ENCODE results near the gene RASSF1.

Gene RASSF1

GRCh38 chr3:50338965-50339364, 1.7 kb downstream of the RASSF1 start:
- Histone ChIP-seq H3K9me3 (ENCODE audit: control extremely low read depth in 1 of 5, control insufficient read depth in 4 of 5, insufficient read depth in 2 of 5, low read depth in 1 of 5, low read length in 4 of 5) (no peaks in the 10 kb centered on the region), H3K27me3 (replicated peaks in 2 of 5; ENCODE audit: control insufficient read depth in 4 of 5, insufficient read depth in 5 of 5, low read length in 4 of 5) (no peaks in the 10 kb centered on the region), H3K4me1 (ENCODE audit: control extremely low read depth in 1 of 4, control insufficient read depth in 4 of 4, insufficient read depth in 4 of 4, low read length in 3 of 4) (peaks cover 15 to 78% (median 75%) of the 10 kb centered on the region in 4 experiments), H3K4me3 (ENCODE audit: control insufficient read depth in 1 of 7, extremely low read depth in 1 of 7, insufficient read depth in 4 of 7, low read depth in 2 of 7, low read length in 6 of 7) (peak overlapping the region in 6 of 7 experiments; percentile 2 to 91 (median 83)), H3K36me3 (ENCODE audit: control insufficient read depth in 4 of 4, insufficient read depth in 4 of 4, low read length in 3 of 4) (peaks cover 0 to 22% (median 16%) of the 10 kb centered on the region in 4 experiments), H3K27ac (ENCODE audit: insufficient read depth in 1 of 2, low read depth in 1 of 2, low read length in 2 of 2, poor library complexity in 1 of 2, severe bottlenecking in 2 of 2) (peak overlapping the region; percentile 93 to 97)
- POLR2A ChIA-PET, result interaction anchor here (0.7 to 3.6 kb wide), 2 partner anchors 11 to 44 kb away, joined by 4 to 31 read pairs; partner anchors contain the start of gene TUSC2
- DNase-seq, result peak in 2 of 3 donors; percentile 64 to 71
- CTCF ChIA-PET, result interaction anchor here (1.0 to 6.0 kb wide), 4 partner anchors 10 to 213 kb away, joined by 4 to 51 read pairs (median 13); partner anchors contain the start of genes CYB561D2, HYAL3, NAA80 and NPRL2
- 3% methylated on average over 4 of the region's 5 CpGs for WGBS (ENCODE audit: insufficient coverage)

GRCh38 chr3:50337175-50337861, 3.3 kb downstream of the RASSF1 start:
- H3K4me3 ChIP-seq (ENCODE audit: control insufficient read depth in 1 of 7, extremely low read depth in 1 of 7, insufficient read depth in 4 of 7, low read depth in 2 of 7, low read length in 6 of 7), result peak overlapping the region; percentile 64 to 91 (median 79)
- ChIA-PET CTCF (interaction anchor here (0.7 to 6.0 kb wide), 13 partner anchors 8 to 1331 kb away, joined by 3 to 51 read pairs (median 5); partner anchors contain the start of genes CYB561D2, HYAL2, NPRL2 and TUSC2), POLR2A (interaction anchor here (0.5 to 3.6 kb wide), 10 partner anchors 9 to 1892 kb away, joined by 3 to 31 read pairs (median 4); partner anchors contain the start of genes CYB561D2, HYAL3, NAA80 and NPRL2)
- under 1% methylated on average over 61 of the region's 79 CpGs for WGBS (ENCODE audit: insufficient coverage)
- H3K9me3 ChIP-seq (ENCODE audit: control extremely low read depth in 1 of 5, control insufficient read depth in 4 of 5, insufficient read depth in 2 of 5, low read depth in 1 of 5, low read length in 4 of 5), result no peaks in the 10 kb centered on the region
- no peaks in the 10 kb centered on the region for H3K27me3 ChIP-seq (replicated peaks in 2 of 5; ENCODE audit: control insufficient read depth in 4 of 5, insufficient read depth in 5 of 5, low read length in 4 of 5)
- DNase-seq, result peak; percentile 97 to 99 (median 98)
- peaks cover 15 to 78% (median 71%) of the 10 kb centered on the region in 4 experiments for H3K4me1 ChIP-seq (ENCODE audit: control extremely low read depth in 1 of 4, control insufficient read depth in 4 of 4, insufficient read depth in 4 of 4, low read length in 3 of 4)
- peak overlapping the region; percentile 93 to 97 for H3K27ac ChIP-seq (ENCODE audit: insufficient read depth in 1 of 2, low read depth in 1 of 2, low read length in 2 of 2, poor library complexity in 1 of 2, severe bottlenecking in 2 of 2)
- peaks cover 0 to 32% (median 23%) of the 10 kb centered on the region in 4 experiments for H3K36me3 ChIP-seq (ENCODE audit: control insufficient read depth in 4 of 4, insufficient read depth in 4 of 4, low read length in 3 of 4)

DNA sequence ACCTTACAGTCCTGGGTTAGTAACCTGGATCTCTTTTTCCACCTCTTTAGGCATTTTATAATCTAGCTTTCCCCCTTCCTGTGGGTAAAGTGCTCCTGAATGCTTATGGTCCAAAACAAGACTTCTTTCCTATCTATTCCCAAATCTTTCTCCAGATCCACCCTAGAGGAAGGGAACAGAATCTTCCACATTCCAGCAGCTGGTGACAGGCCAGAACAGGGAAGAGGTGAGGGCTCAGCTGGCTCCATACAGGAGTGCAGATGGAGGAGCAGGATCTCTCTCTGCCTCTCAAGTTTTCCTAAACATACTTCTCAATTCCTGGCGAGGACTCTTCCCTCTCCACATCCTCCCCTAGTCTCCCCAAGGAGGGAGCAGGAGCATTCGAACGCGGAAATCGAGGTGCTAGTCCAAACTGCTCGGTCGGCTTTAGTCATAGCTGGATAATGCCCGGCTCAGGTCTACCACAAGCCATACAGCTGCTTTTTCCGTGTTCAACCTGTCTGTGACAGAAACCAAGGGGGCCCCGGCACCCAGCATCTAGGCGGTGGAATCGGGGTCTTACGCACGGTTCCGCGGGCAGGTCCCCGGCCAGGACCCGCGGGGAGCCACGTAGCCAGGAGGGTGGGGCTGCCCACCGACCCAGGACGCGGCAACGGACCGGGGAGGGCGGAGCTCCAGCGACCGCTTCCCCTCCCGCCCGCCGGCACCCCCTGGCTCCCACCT, 4.0 kb downstream of the RASSF1 start:
- DNase-seq, result no peak
- no peaks in the 10 kb centered on the region for H3K27me3 ChIP-seq (replicated peaks in 2 of 5; ENCODE audit: control insufficient read depth in 4 of 5, insufficient read depth in 5 of 5, low read length in 4 of 5)
- H3K4me3 ChIP-seq (ENCODE audit: control insufficient read depth in 1 of 7, extremely low read depth in 1 of 7, insufficient read depth in 4 of 7, low read depth in 2 of 7, low read length in 6 of 7), result peak overlapping the region; percentile 64 to 91 (median 79)
- ChIA-PET POLR2A (interaction anchor here (0.9 to 3.6 kb wide), 8 partner anchors 8 to 76 kb away, joined by 3 to 31 read pairs (median 5); partner anchors contain the start of genes CYB561D2, HYAL3, NAA80 and NPRL2), CTCF (interaction anchor here (0.9 to 6.0 kb wide), 12 partner anchors 8 to 1331 kb away, joined by 3 to 51 read pairs (median 6); partner anchors contain the start of genes CYB561D2, HYAL2, NPRL2 and TUSC2)
- H3K9me3 ChIP-seq (ENCODE audit: control extremely low read depth in 1 of 5, control insufficient read depth in 4 of 5, insufficient read depth in 2 of 5, low read depth in 1 of 5, low read length in 4 of 5), result no peaks in the 10 kb centered on the region
- H3K4me1 ChIP-seq (ENCODE audit: control extremely low read depth in 1 of 4, control insufficient read depth in 4 of 4, insufficient read depth in 4 of 4, low read length in 3 of 4), result peaks cover 13 to 72% (median 65%) of the 10 kb centered on the region in 4 experiments
- peaks cover 0 to 39% (median 30%) of the 10 kb centered on the region in 4 experiments for H3K36me3 ChIP-seq (ENCODE audit: control insufficient read depth in 4 of 4, insufficient read depth in 4 of 4, low read length in 3 of 4)
- peak overlapping the region; percentile 93 to 97 for H3K27ac ChIP-seq (ENCODE audit: insufficient read depth in 1 of 2, low read depth in 1 of 2, low read length in 2 of 2, poor library complexity in 1 of 2, severe bottlenecking in 2 of 2)
- 10% methylated on average over 11 of the region's 31 CpGs for WGBS (ENCODE audit: insufficient coverage)

GRCh38 chr3:50334339-50335075, 6.1 kb downstream of the RASSF1 start:
- H3K27me3 ChIP-seq (replicated peaks in 2 of 5; ENCODE audit: control insufficient read depth in 4 of 5, insufficient read depth in 5 of 5, low read length in 4 of 5), result no peaks in the 10 kb centered on the region
- ChIA-PET CTCF (interaction anchor here (1.2 to 2.9 kb wide), 4 partner anchors 9 to 14 kb away, joined by 3 to 16 read pairs (median 8); partner anchors contain the start of gene HYAL2), POLR2A (no interaction called here)
- peaks cover 6 to 51% (median 48%) of the 10 kb centered on the region in 4 experiments for H3K4me1 ChIP-seq (ENCODE audit: control extremely low read depth in 1 of 4, control insufficient read depth in 4 of 4, insufficient read depth in 4 of 4, low read length in 3 of 4)
- H3K9me3 ChIP-seq (ENCODE audit: control extremely low read depth in 1 of 5, control insufficient read depth in 4 of 5, insufficient read depth in 2 of 5, low read depth in 1 of 5, low read length in 4 of 5), result no peaks in the 10 kb centered on the region
- H3K36me3 ChIP-seq (ENCODE audit: control insufficient read depth in 4 of 4, insufficient read depth in 4 of 4, low read length in 3 of 4), result peaks cover 2 to 60% (median 48%) of the 10 kb centered on the region in 4 experiments
- peak overlapping the region; percentile 36 to 97 for H3K27ac ChIP-seq (ENCODE audit: insufficient read depth in 1 of 2, low read depth in 1 of 2, low read length in 2 of 2, poor library complexity in 1 of 2, severe bottlenecking in 2 of 2)
- no peak for DNase-seq
- H3K4me3 ChIP-seq (ENCODE audit: control insufficient read depth in 1 of 7, extremely low read depth in 1 of 7, insufficient read depth in 4 of 7, low read depth in 2 of 7, low read length in 6 of 7), result peak overlapping the region in 1 of 7 experiments; percentile 9
- 84% methylated on average over 5 of the region's 5 CpGs for WGBS (ENCODE audit: insufficient coverage)

- 90% methylated on average over 11 of the region's 12 CpGs for WGBS (ENCODE audit: insufficient coverage)
- peaks cover 5 to 45% (median 42%) of the 10 kb centered on the region in 4 experiments for H3K4me1 ChIP-seq (ENCODE audit: control extremely low read depth in 1 of 4, control insufficient read depth in 4 of 4, insufficient read depth in 4 of 4, low read length in 3 of 4)
- POLR2A ChIA-PET, result no interaction called here
- peak overlapping the region; percentile 36 to 97 for H3K27ac ChIP-seq (ENCODE audit: insufficient read depth in 1 of 2, low read depth in 1 of 2, low read length in 2 of 2, poor library complexity in 1 of 2, severe bottlenecking in 2 of 2)
- no peak for DNase-seq
- no peaks in the 10 kb centered on the region for H3K9me3 ChIP-seq (ENCODE audit: control extremely low read depth in 1 of 5, control insufficient read depth in 4 of 5, insufficient read depth in 2 of 5, low read depth in 1 of 5, low read length in 4 of 5)
- H3K4me3 ChIP-seq (ENCODE audit: control insufficient read depth in 1 of 7, extremely low read depth in 1 of 7, insufficient read depth in 4 of 7, low read depth in 2 of 7, low read length in 6 of 7), result no peak overlapping the region
- peaks cover 5 to 64% (median 52%) of the 10 kb centered on the region in 4 experiments for H3K36me3 ChIP-seq (ENCODE audit: control insufficient read depth in 4 of 4, insufficient read depth in 4 of 4, low read length in 3 of 4)
- CTCF ChIA-PET, result interaction anchor here (0.9 to 1.8 kb wide), 4 partner anchors 9 to 35 kb away, joined by 3 to 16 read pairs (median 4); partner anchors contain the start of gene HYAL2
- H3K27me3 ChIP-seq (replicated peaks in 2 of 5; ENCODE audit: control insufficient read depth in 4 of 5, insufficient read depth in 5 of 5, low read length in 4 of 5), result no peaks in the 10 kb centered on the region
Measured at GRCh38 chr3:50333744-50334328, 6.8 kb downstream of the RASSF1 start.

GRCh38 chr3:50331364-50331907, 9.2 kb downstream of the RASSF1 start:
- Histone ChIP-seq H3K27me3 (replicated peaks in 2 of 5; ENCODE audit: control insufficient read depth in 4 of 5, insufficient read depth in 5 of 5, low read length in 4 of 5) (no peaks in the 10 kb centered on the region), H3K4me3 (ENCODE audit: control insufficient read depth in 1 of 7, extremely low read depth in 1 of 7, insufficient read depth in 4 of 7, low read depth in 2 of 7, low read length in 6 of 7) (no peak overlapping the region), H3K36me3 (ENCODE audit: control insufficient read depth in 4 of 4, insufficient read depth in 4 of 4, low read length in 3 of 4) (peaks cover 5 to 60% (median 51%) of the 10 kb centered on the region in 4 experiments), H3K9me3 (ENCODE audit: control extremely low read depth in 1 of 5, control insufficient read depth in 4 of 5, insufficient read depth in 2 of 5, low read depth in 1 of 5, low read length in 4 of 5) (no peaks in the 10 kb centered on the region), H3K4me1 (ENCODE audit: control extremely low read depth in 1 of 4, control insufficient read depth in 4 of 4, insufficient read depth in 4 of 4, low read length in 3 of 4) (peaks cover 4 to 42% (median 38%) of the 10 kb centered on the region in 4 experiments), H3K27ac (ENCODE audit: insufficient read depth in 1 of 2, low read depth in 1 of 2, low read length in 2 of 2, poor library complexity in 1 of 2, severe bottlenecking in 2 of 2) (no peak overlapping the region)
- CTCF ChIA-PET, result interaction anchor here (1.2 to 1.5 kb wide), 3 partner anchors 13 to 85 kb away, joined by 3 read pairs; no protein-coding TSS in a partner anchor
- POLR2A ChIA-PET, result no interaction called here
- DNase-seq, result no peak
- WGBS (ENCODE audit: insufficient coverage), result 97% methylated on average over 19 of the region's 19 CpGs

Measured in common myeloid progenitor, CD34-positive (primary cell).